ENCODE measurements around the gene BRINP2.
"Not testable (repeated sequence)": the region's sequence is repeated elsewhere in the genome, so short reads cannot be mapped to it uniquely, and the experiment has no call there.

The BRINP2 gene

DNA sequence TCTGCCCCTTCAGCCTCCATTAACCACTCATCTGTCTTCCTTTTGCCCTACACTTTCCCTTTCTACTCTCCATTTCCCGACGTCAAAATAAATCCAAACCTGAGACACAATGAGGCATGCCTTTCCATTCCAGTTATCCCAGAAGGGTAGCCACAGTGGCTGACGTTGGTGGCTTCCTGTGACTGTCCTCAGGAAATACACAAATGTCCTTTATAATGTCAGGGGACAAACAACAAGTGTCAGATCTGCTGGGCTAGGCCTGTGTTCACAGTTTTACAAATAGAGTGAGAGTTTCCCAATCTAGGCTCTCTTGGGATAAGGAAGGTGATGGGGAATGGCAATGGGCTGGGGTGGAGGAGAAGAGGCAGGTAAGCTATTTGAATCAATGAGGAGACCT is 135.3 kb downstream of the BRINP2 start:
- no peak for DNase-seq (ENCODE audit: low read depth, low spot score)
- H3K27ac ChIP-seq, result no peak overlapping the region

DNA sequence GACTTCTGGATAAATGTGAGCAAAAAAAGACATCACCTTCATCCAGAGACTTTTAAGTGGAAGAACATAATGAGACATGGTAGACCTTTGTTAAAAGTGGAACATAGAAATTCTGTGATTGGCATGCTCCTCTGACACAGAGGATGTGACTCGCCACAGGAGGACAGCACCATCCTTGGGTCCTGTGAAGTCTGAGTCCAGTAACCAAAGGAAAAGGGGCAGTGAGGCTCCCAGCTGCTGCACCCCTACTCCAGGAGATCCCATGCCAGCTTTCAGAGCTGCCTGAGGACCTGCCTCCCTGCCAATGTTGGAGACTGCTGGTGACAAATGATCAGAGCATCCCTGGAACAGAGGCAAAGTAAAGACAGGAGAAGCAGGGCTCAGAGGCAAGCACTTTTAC is 136.2 kb downstream of the BRINP2 start:
- no peak for DNase-seq (ENCODE audit: low read depth, low spot score)
- H3K27ac ChIP-seq, result peak overlapping the region; percentile 72

DNA sequence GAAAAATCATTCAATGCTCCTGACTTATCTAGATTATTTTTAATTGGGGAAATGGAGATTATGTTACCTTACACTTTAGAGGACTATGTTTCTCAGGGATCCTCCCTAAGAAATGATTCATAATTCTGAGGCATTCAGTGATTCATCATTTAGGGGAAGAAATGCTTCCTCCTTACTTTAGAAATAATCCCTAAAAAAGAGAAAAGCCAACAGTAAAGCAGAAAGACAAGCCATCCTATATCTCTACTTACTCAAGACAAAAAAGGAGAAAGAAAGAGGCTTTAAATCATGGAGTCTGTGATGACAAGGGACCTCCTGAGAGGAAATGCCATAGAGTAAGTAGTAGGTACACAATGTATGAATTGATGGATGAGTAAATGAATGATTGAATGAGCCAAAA is 137.0 kb downstream of the BRINP2 start:
- no peak for DNase-seq (ENCODE audit: low read depth, low spot score)
- H3K27ac ChIP-seq, result peak overlapping the region; percentile 72

DNA sequence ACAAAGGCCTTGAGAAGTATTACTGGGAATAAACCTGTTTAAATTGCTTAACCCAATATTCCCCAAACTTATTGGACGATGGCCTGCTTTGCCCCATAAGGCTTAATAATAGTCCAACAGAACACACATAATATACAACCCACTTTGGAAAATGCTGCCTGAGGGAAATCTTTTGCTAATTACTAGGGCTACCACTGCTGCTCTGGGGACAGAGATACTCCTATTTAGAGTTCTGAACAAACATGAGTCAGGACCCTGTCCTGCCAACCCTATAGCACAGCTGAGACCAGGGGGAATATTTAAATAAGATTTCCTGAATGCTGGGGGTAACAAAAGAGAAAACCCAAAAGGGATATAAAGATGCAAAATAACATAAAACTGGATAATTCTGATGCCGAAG is 139.1 kb downstream of the BRINP2 start:
- no peak for DNase-seq (ENCODE audit: low read depth, low spot score)
- no peak overlapping the region for H3K27ac ChIP-seq

DNA sequence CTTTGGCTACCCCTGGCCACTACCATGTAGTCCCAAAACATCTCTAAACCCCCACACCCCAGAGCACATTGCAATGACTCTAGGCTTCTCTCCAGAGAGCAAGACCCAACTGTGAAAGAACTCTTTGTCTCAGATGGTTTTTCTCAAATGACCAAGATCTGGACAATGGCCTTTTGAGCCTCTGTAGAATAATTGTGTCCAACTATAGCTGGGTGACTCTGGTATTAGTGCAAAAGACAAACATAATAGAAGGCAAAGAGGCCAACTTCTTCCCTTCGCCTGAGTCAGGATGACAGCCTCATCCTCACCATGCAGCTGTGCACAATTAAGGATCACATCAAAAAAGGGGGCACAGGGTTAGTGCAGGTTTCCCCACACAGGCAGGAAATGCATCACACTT is 139.6 kb downstream of the BRINP2 start:
- no peak overlapping the region for H3K27ac ChIP-seq
- no peak for DNase-seq (ENCODE audit: low read depth, low spot score)

DNA sequence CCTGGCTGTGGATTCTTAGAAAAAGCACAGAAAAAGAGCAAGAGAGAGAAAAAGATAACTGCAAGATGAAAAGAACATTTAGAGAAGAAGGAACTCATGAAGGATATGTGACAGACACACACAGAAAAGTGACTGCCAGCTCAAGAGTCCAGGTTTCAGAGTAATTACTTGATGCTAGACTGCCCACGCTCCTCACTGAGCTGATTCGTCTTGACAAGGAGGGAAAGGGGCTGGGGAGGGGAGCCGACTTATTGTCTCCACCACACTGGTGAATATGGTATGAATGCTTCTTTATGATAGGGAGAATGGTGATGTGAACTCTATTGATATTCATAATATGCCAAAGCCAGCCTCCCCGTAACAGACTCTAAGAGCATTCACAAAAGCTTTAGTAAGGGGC is 140.4 kb downstream of the BRINP2 start:
- H3K27ac ChIP-seq, result no peak overlapping the region
- DNase-seq (ENCODE audit: low read depth, low spot score), result no peak

DNA sequence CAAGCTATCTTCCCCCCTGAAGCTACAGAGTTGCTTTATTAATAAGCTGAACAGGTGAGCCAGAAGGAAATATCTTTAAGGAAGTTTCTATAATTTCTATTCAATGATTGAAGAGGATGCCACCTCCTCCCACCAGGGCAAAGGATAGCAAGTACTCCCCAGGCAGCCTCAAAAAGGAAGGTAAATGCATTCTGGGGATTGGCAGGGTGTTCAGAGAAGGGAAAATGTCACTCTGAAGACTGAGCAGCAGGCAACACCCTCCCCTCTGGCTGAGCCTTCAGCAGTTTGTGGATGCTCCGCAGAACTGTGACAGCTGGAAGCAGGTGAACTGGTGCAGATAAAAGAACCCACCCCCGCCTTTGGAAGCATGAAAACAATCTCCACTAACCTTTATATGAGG is 140.8 kb downstream of the BRINP2 start:
- DNase-seq (ENCODE audit: low read depth, low spot score), result no peak

DNA sequence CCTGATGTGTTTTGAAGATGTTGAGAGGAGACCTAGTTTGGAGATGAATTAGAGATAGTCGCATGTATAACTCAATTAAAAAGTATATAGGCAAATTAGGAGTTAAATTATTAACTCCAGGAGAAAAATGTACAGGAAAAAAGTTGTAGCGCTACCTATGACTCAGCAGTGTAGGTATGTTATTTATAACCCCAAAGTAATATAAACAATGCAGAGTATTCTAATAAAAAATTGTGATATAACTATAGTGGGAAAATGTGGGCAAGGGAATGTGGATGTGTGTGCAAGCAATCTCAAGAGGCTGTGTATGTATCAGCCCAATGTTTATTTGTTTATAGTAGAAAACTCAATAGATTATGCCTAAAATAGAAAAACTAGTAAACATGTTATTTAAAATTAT is 144.5 kb downstream of the BRINP2 start:
- H3K27ac ChIP-seq, result no peak overlapping the region
- DNase-seq (ENCODE audit: low read depth, low spot score), result no peak

More for the DNA sequence above, 140.8 kb downstream of the BRINP2 start:
- no peak overlapping the region for H3K27ac ChIP-seq

DNA sequence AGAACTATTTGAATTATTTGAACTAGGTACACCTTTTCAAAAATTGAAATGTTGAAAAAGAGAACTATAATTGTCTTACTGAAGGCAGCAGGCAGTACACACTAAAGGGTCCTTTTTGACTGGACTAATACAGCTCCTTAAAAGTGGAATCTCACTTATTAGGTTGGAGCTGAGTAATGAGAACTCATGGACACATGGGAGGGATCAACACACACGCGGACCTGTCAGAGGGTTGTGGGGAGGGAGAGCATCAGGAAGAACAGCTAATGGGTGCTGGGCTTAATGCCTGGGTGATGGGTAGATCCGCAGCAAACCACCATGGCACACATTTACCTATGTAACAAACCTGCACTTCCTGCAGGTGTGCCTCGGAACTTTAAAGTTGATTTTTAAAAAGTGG is 145.0 kb downstream of the BRINP2 start:
- no peak for DNase-seq (ENCODE audit: low read depth, low spot score)
- H3K27ac ChIP-seq, result no peak overlapping the region

DNA sequence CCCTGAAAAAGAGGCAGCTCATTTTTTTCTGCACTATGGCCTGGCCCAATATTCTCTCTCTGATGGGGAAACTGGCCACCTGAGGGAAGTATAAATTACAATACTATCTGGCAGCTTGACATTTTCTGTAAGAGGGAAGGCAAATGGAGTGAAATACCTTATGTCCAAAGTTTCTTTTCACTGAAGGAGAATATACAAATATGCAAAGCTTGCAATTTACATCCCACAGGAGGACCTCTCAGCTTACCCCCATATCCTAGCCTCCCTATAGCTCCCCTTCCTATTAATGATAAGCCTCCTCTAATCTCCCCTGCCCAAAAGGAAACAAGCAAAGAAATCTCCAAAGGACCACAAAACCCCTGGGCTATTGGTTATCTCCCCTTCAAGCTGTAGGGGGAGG is 150.7 kb downstream of the BRINP2 start:
- not testable (repeated sequence) for DNase-seq (ENCODE audit: low read depth, low spot score); H3K27ac ChIP-seq

DNA sequence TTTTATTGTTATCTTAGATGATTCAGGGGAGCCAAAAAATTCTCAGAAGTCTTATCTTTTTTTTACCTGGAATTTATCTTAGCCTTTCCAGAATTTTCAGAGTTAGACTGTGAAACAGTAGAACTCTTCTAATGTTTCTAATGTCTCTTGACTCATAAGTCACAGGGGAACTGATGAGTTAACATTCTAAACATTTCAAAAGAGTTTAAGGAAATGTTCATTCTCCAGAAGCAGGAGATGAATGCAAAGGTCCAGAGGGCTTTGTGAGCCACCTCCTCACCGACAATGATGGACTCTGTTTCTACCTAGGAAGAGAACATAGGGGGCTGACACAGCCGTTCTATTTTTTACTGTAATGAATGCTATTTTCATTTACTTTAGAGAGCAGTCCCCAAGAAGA is 157.5 kb downstream of the BRINP2 start:
- H3K27ac ChIP-seq, result no peak overlapping the region
- no peak for DNase-seq (ENCODE audit: low read depth, low spot score)

DNA sequence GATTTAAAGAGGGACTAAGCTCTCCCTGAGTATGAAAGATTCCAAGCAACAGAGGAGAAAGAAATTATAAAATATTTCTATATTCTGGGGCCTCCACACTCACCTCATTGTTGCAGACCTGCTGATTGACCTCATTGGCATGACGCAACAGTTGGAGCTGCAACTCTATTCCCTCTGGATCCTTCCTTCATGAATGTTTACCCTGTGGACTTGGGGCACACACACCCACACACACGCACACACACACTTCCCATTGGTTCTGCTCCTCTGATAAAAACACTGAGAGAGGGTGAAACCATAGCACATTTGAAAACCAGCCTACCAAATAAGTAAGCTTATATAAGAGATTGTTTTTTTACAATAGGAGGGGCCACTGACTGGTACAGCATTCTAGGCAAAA is 159.1 kb downstream of the BRINP2 start:
- no peak overlapping the region for H3K27ac ChIP-seq
- no peak for DNase-seq (ENCODE audit: low read depth, low spot score)
